Measurements from ENCODE around the gene PLTP.
"Not testable (repeated sequence)": the region's sequence is repeated elsewhere in the genome, so short reads cannot be mapped to it uniquely, and the experiment has no call there.

The PLTP gene

GRCh38 chr20:45911486-45912343 is at the start of gene PLTP:
Gene PLTP (minus strand): TSS chr20:45912155. CDS start chr20:45911452, 703 bp downstream.
- DNase-seq (ENCODE audit: low spot score): peak; percentile 14

- no peak for DNase-seq (ENCODE audit: low spot score)
These were observed 48.1 kb upstream of the PLTP start for GRCh38 chr20:45959956-45960630.

- no peak for DNase-seq (ENCODE audit: low spot score)
These were observed 47.2 kb upstream of the PLTP start for GRCh38 chr20:45959126-45959525.

- DNase-seq (ENCODE audit: low spot score): no peak
These were observed 46.6 kb upstream of the PLTP start for GRCh38 chr20:45958593-45958992.

DNA sequence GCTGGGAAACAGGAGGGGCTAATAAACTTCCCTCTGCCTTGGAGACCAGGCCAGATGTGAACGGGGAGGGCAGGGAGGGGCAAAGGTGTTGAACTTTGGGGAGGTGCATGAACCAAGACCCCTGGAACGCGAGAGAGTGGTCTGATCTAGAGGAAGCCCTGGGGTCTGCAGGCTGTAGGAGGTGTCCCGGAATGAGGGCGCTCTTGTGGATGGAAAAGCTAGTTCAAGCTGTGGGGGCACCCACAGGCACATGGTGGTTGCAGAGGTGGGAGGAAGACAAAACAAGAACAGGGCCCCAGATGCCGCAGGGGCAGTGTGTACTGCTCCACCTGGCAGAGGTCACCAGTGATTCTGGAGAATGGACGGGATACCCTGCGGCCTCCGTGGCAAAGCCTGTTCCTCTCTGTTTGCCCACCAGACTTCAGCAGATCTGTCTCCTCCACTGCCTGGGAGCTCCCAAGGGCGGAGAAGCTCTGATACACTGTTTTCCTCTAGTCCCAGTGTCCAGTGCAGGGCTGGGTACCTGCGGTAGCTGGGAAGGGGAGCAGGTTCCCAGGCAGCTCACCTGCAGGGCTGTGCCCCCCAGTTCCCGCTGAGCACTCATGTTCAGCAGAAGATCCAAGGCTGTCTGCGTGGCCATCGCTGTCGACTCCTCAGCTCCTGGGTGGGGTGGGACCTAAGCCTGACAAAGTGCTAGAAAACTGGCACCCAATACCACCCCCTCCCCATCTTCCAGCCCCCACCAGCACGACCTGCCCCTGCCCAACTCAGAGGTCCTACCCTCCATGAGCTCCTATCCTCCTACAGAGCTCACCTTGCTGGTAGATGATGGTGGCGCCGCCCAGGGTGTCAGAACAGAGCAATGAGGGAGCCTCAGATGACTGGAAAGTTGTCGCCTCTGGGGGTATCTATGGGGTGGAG is 45.3 kb upstream of the PLTP start:
- no peak for DNase-seq (ENCODE audit: low spot score)

DNA sequence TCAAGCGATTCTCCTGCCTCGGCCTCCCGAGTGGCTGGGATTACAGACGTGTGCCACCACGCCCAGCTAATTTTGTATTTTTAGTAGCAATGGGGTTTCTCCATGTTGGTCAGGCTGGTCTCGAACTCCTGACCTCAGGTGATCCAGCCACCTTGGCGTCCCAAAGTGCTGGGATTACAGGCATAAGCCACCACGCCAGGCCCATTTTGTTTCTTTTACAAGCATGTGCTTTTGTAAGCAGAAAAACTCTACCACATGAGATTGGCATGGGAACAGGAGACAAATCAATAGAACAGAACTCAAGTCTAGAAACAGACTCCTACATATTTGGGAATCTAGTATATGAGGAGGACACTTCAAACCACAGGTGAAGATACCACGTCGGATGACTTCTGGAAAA is 44.4 kb upstream of the PLTP start:
- DNase-seq (ENCODE audit: low spot score): not testable (repeated sequence)

GRCh38 chr20:45953672-45954071 is 41.7 kb upstream of the PLTP start:
- DNase-seq (ENCODE audit: low spot score): no peak

DNA sequence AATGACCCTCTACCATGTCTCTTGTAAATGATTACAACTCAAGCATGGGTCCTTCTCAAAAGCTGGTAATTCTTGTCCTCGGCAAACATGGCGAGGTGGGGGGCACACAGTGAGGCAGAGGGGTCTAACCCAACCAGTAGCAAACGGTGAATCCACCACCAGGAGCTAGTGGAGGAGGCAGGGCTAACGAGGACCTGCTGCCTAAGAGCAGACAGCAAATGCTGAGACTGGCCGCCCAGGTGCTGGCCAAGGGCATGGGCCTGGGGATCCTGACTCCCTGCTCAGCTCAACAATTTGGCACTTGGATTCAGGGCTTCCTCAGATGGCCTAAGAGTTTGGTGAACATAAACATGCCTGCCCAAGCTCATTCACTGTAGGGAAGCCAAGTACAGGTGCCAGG is 40.9 kb upstream of the PLTP start:
- DNase-seq (ENCODE audit: low spot score): no peak

DNA sequence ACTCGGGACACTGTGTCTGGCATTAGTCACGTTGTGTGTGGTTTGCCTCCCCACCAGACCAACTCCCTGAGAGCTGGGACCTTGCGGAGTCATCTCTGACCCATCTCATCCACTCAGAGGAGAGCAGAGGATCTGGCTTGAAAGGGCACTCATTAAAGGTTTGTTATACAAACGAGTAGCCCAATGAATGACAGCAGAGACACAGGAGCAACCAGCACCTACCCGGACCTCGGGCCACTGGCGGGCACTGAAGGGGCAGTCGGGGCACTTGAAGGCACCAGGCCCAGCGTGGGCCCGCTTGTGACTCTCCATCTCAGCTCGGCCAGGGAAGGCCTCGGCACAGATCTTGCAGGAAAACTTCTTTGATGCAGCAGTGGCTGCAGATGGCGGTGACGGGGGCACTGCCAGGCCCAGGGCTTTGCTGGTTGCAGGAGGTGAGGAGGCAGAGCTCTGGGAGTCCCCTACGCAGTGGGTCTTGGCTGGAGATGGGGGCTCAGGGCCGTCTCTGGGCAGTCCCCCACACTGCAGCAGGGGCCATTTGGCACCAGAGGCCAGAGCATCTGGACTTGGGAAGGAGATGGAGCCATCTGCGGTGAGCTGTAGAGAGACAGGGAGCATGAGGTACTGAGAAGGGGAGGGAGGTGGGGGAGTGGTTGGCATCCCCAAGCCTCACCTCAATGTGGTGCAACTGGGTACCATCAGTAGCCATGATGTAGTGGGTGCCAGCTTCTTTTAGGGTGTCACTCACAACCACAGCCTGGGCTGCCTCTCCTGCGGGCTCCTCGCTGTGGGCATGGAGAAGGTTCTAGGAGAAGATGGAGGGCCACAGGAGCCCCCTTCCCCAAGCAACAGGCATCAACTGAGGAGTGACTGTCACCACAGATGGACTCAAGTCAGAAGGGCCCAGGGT is 40.2 kb upstream of the PLTP start:
- no peak for DNase-seq (ENCODE audit: low spot score)

GRCh38 chr20:45950330-45950646 is 38.3 kb upstream of the PLTP start:
- DNase-seq (ENCODE audit: low spot score): no peak

- no peak for DNase-seq (ENCODE audit: low spot score)
These were observed 37.8 kb upstream of the PLTP start for GRCh38 chr20:45949542-45950329.

DNA sequence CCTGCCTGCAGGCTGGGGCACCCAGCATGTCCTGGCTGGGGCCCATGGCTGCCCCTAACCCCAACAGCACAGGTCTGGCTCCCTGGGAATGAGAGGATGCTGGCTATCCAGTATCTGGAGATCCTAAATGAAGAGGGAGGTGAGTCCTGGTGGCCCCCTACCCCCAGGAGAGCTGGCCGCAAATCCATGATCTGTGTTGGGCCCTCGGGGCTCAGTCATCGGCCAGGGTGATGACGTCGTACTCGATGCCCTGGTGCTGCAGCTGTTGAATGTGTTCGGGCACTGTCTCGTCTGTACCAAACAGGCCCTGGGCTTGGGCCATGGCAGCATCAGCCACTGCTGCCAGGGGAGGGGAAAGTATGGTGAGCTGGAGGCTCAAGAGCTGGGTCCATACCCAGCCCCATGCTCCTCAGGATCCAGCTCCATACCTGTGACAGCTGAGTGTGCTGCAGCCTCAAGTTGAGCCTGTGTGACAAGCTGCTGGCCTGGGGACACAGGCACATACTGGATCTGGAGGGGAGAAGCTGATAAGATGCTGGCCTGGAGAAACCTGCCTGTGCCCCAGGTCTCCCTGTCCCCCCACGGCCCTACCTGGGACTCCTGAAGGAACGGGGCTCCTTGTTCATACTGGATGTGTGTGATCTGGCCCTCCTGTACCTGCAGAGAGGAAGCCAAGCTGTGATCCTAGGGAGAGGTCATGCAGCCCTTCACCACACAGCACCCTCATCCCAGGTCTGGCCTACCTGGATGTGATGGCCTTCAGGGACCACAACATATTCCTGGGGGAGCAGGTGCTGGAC is 37.0 kb upstream of the PLTP start:
- no peak for DNase-seq (ENCODE audit: low spot score)

DNA sequence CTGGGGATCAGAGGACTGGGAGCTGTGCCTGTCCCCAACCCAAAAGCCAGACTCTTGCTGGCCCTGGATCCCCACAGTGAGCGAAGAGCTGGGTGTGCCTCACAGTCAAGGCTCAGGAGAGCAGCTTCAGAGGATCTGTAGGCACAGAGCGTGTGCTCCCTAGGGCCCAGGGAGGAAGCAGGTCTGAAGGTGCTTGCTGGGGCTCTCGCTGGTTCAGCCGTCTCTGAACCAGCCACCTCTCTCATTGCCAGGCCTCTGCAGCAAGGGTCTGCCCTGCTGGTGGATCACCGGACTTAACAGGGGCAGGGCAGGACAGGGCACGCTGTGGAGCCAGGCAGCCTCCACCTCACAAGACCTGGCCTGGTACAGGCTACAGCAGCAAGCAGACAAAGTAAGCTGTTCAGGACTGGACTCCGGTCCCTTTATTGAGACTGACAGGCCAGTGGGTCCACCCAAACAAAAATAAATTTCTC is 36.3 kb upstream of the PLTP start:
- DNase-seq (ENCODE audit: low spot score): no peak

DNA sequence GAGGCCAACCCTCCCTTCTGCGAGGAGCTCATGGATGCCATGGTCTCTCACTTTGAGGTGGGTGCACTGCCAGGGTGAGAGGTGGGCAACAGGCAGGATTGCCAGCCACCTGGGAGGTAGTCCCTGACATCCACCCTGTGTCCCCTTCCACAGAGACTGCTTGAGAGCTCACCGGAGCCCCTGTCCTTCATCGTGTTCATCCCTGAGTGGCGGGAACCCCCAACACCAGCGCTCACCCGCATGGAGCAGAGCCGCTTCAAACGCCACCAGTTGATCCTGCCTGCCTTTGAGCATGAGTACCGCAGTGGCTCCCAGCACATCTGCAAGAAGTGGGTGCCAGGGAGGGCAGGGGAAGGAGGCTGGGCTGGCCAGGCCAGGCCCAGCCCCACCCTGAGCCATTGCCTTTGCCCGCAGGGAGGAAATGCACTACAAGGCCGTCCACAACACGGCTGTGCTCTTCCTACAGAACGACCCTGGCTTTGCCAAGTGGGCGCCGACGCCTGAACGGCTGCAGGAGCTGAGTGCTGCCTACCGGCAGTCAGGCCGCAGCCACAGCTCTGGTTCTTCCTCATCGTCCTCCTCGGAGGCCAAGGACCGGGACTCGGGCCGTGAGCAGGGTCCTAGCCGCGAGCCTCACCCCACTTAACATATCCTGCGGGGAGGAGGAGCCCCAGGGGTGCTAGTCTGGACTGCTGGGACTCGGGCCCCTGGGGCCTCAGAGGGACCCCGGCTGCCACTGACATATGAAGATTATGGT is 35.3 kb upstream of the PLTP start:
- DNase-seq (ENCODE audit: low spot score): no peak

GRCh38 chr20:45946149-45946970 is 34.4 kb upstream of the PLTP start:
- DNase-seq (ENCODE audit: low spot score): no peak

- DNase-seq (ENCODE audit: low spot score): no peak
These were observed 33.8 kb upstream of the PLTP start for GRCh38 chr20:45945678-45946148.

DNA sequence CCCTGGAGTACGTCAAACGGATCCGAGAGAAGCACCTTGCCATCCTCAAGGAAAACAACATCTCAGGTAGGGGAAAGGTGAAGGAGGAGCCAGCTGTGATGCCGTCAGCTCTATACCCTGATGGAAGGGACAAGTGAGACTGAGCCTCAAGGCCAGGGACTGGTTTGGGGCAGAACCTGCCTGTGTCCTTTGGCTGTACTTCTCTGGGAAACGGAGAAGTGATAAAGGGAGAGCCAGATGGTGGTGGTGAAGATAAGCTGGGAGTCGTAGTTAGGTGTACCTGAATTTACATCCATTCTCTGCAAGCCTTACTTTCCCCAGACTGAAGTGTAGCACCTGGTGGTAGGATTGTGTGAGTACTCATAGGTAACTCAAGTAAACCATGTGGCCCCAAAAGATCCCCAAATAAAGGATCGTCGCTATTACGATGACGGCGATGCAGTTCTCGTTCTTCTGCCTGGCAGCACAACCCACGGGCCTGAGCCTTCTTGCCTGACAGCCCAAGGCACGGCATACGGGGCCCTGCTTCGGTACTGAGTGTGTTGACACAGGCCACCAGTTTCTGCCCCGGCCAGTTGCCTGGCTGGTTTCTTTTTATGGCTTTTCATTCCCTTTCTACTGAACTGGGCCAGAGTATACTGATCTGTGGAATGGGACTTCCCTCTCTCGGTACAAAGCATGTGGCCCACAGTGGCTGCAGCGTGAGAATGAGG is 33.2 kb upstream of the PLTP start:
- no peak for DNase-seq (ENCODE audit: low spot score)

Measured in CD4-positive, alpha-beta T cell treated with Interleukin-6 at 100 ng/mL for 8 hours (primary cell).